Stimulated activated naive CD8-positive, alpha-beta T cell treated with anti-CD3 and anti-CD28 coated beads, Interleukin-15, Interleukin-2, amounts not matched to agents 100 ng/mL and 50 ng/mL, for 24 hours (primary cell): Measurements from ENCODE around the gene ARV1.

Experiments used
- H3K27ac Mint-ChIP-seq: one replicate; pipeline ENCODE4 v1.8.0; 2021; ENCODE audit warnings: mild to moderate bottlenecking, mixed read lengths
- H3K27me3 Mint-ChIP-seq: one replicate; pipeline ENCODE4 v1.8.0; 2021; ENCODE audit warnings: mixed read lengths
- H3K36me3 Mint-ChIP-seq: one replicate; pipeline ENCODE4 v1.8.0; 2021; ENCODE audit warnings: low read depth, mixed read lengths
- H3K4me1 Mint-ChIP-seq: one replicate; pipeline ENCODE4 v1.8.0; 2021; ENCODE audit warnings: low read depth, mixed read lengths
- H3K4me3 Mint-ChIP-seq: one replicate; pipeline ENCODE4 v1.8.0; 2021; ENCODE audit warnings: mild to moderate bottlenecking, mixed read lengths
- H3K9me3 Mint-ChIP-seq: one replicate; pipeline ENCODE4 v1.8.0; 2021; ENCODE audit warnings: mixed read lengths

ARV1 gene

GRCh38 chr1:230978491-230979388, at the start of gene ARV1, which contains the start of gene TTC13:
Gene ARV1, plus strand, starts transcription at chr1:230979094. Its CDS starts 12 bp downstream, at chr1:230979106.
Gene TTC13, minus strand, starts transcription at chr1:230978861. Its CDS starts 31 bp downstream, at chr1:230978830.
- H3K27me3 Mint-ChIP-seq = no peaks in the 10 kb centered on the region
- H3K27ac Mint-ChIP-seq = peak within 1 kb of the TSS; percentile 94
- H3K9me3 Mint-ChIP-seq = no peaks in the 10 kb centered on the region
- peaks cover 16% of the 10 kb centered on the region for H3K36me3 Mint-ChIP-seq
- peak within 1 kb of the TSS; percentile 88 for H3K4me3 Mint-ChIP-seq
- H3K4me1 Mint-ChIP-seq = peaks cover 31% of the 10 kb centered on the region

GRCh38 chr1:230930986-230931385, 47.9 kb upstream of the ARV1 start:
- no peaks in the 10 kb centered on the region for H3K4me1 Mint-ChIP-seq
- peaks cover 41% of the 10 kb centered on the region for H3K36me3 Mint-ChIP-seq
- H3K27ac Mint-ChIP-seq = no peak overlapping the region
- no peaks in the 10 kb centered on the region for H3K27me3 Mint-ChIP-seq
- no peak overlapping the region for H3K4me3 Mint-ChIP-seq
- no peaks in the 10 kb centered on the region for H3K9me3 Mint-ChIP-seq

GRCh38 chr1:230935852-230936251, 43.0 kb upstream of the ARV1 start:
- H3K36me3 Mint-ChIP-seq = peaks cover 37% of the 10 kb centered on the region
- H3K9me3 Mint-ChIP-seq = no peaks in the 10 kb centered on the region
- H3K27me3 Mint-ChIP-seq = no peaks in the 10 kb centered on the region
- H3K27ac Mint-ChIP-seq = no peak overlapping the region
- peaks cover 4% of the 10 kb centered on the region for H3K4me1 Mint-ChIP-seq
- H3K4me3 Mint-ChIP-seq = no peak overlapping the region

GRCh38 chr1:230936475-230936874, 42.4 kb upstream of the ARV1 start:
- H3K4me1 Mint-ChIP-seq = peaks cover 4% of the 10 kb centered on the region
- peaks cover 30% of the 10 kb centered on the region for H3K36me3 Mint-ChIP-seq
- H3K9me3 Mint-ChIP-seq = no peaks in the 10 kb centered on the region
- no peak overlapping the region for H3K4me3 Mint-ChIP-seq
- H3K27ac Mint-ChIP-seq = no peak overlapping the region
- no peaks in the 10 kb centered on the region for H3K27me3 Mint-ChIP-seq

- H3K4me3 Mint-ChIP-seq = no peak overlapping the region
- peaks cover 28% of the 10 kb centered on the region for H3K36me3 Mint-ChIP-seq
Measured at GRCh38 chr1:230937371-230937770, 41.5 kb upstream of the ARV1 start.

GRCh38 chr1:230938924-230939368, 39.9 kb upstream of the ARV1 start:
- peaks cover 26% of the 10 kb centered on the region for H3K36me3 Mint-ChIP-seq
- H3K27ac Mint-ChIP-seq = no peak overlapping the region
- no peaks in the 10 kb centered on the region for H3K9me3 Mint-ChIP-seq
- H3K4me3 Mint-ChIP-seq = no peak overlapping the region
- peaks cover 4% of the 10 kb centered on the region for H3K4me1 Mint-ChIP-seq
- no peaks in the 10 kb centered on the region for H3K27me3 Mint-ChIP-seq

More at GRCh38 chr1:230937371-230937770, 41.5 kb upstream of the ARV1 start:
- no peak overlapping the region for H3K27ac Mint-ChIP-seq
- H3K27me3 Mint-ChIP-seq = no peaks in the 10 kb centered on the region
- peaks cover 4% of the 10 kb centered on the region for H3K4me1 Mint-ChIP-seq
- H3K9me3 Mint-ChIP-seq = no peaks in the 10 kb centered on the region

GRCh38 chr1:230939806-230940489, 38.9 kb upstream of the ARV1 start:
- Mint-ChIP-seq H3K4me3 (no peak overlapping the region), H3K9me3 (no peaks in the 10 kb centered on the region), H3K27ac (no peak overlapping the region), H3K36me3 (peaks cover 33% of the 10 kb centered on the region), H3K27me3 (no peaks in the 10 kb centered on the region), H3K4me1 (peaks cover 4% of the 10 kb centered on the region)

- no peaks in the 10 kb centered on the region for H3K27me3 Mint-ChIP-seq
- H3K9me3 Mint-ChIP-seq = no peaks in the 10 kb centered on the region
- H3K4me1 Mint-ChIP-seq = peaks cover 4% of the 10 kb centered on the region
- H3K27ac Mint-ChIP-seq = no peak overlapping the region
- no peak overlapping the region for H3K4me3 Mint-ChIP-seq
- H3K36me3 Mint-ChIP-seq = peaks cover 42% of the 10 kb centered on the region
Measured at GRCh38 chr1:230940848-230941247, 38.0 kb upstream of the ARV1 start.

- peaks cover 48% of the 10 kb centered on the region for H3K36me3 Mint-ChIP-seq
- no peaks in the 10 kb centered on the region for H3K27me3 Mint-ChIP-seq
- peaks cover 5% of the 10 kb centered on the region for H3K4me1 Mint-ChIP-seq
Measured at GRCh38 chr1:230943048-230943593, 35.8 kb upstream of the ARV1 start.

GRCh38 chr1:230948301-230948700, 30.6 kb upstream of the ARV1 start:
- Mint-ChIP-seq H3K36me3 (peaks cover 62% of the 10 kb centered on the region), H3K4me3 (no peak overlapping the region), H3K4me1 (peaks cover 11% of the 10 kb centered on the region), H3K9me3 (no peaks in the 10 kb centered on the region), H3K27ac (no peak overlapping the region), H3K27me3 (no peaks in the 10 kb centered on the region)

More at GRCh38 chr1:230943048-230943593, 35.8 kb upstream of the ARV1 start:
- Mint-ChIP-seq H3K27ac (no peak overlapping the region), H3K9me3 (no peaks in the 10 kb centered on the region), H3K4me3 (no peak overlapping the region)

GRCh38 chr1:230948903-230949302, 30.0 kb upstream of the ARV1 start:
- no peaks in the 10 kb centered on the region for H3K9me3 Mint-ChIP-seq
- H3K36me3 Mint-ChIP-seq = peaks cover 65% of the 10 kb centered on the region
- H3K4me1 Mint-ChIP-seq = peaks cover 11% of the 10 kb centered on the region
- no peaks in the 10 kb centered on the region for H3K27me3 Mint-ChIP-seq
- no peak overlapping the region for H3K27ac Mint-ChIP-seq
- H3K4me3 Mint-ChIP-seq = no peak overlapping the region

GRCh38 chr1:230950404-230950803, 28.5 kb upstream of the ARV1 start:
- H3K27ac Mint-ChIP-seq = no peak overlapping the region
- H3K4me1 Mint-ChIP-seq = peaks cover 11% of the 10 kb centered on the region
- H3K36me3 Mint-ChIP-seq = peaks cover 62% of the 10 kb centered on the region
- H3K27me3 Mint-ChIP-seq = no peaks in the 10 kb centered on the region
- H3K9me3 Mint-ChIP-seq = no peaks in the 10 kb centered on the region
- no peak overlapping the region for H3K4me3 Mint-ChIP-seq

GRCh38 chr1:230957580-230957989, 21.3 kb upstream of the ARV1 start:
- peaks cover 22% of the 10 kb centered on the region for H3K4me1 Mint-ChIP-seq
- H3K36me3 Mint-ChIP-seq = peaks cover 60% of the 10 kb centered on the region
- H3K27ac Mint-ChIP-seq = no peak overlapping the region
- H3K9me3 Mint-ChIP-seq = no peaks in the 10 kb centered on the region
- no peak overlapping the region for H3K4me3 Mint-ChIP-seq
- no peaks in the 10 kb centered on the region for H3K27me3 Mint-ChIP-seq

- no peak overlapping the region for H3K4me3 Mint-ChIP-seq
Measured at GRCh38 chr1:230958370-230958769, 20.5 kb upstream of the ARV1 start.

GRCh38 chr1:230964896-230965295, 14.0 kb upstream of the ARV1 start:
- Mint-ChIP-seq H3K4me3 (no peak overlapping the region), H3K27ac (no peak overlapping the region), H3K4me1 (peaks cover 33% of the 10 kb centered on the region), H3K27me3 (no peaks in the 10 kb centered on the region), H3K9me3 (no peaks in the 10 kb centered on the region), H3K36me3 (peaks cover 11% of the 10 kb centered on the region)

More at GRCh38 chr1:230958370-230958769, 20.5 kb upstream of the ARV1 start:
- Mint-ChIP-seq H3K4me1 (peaks cover 25% of the 10 kb centered on the region), H3K9me3 (no peaks in the 10 kb centered on the region), H3K27me3 (no peaks in the 10 kb centered on the region), H3K36me3 (peaks cover 53% of the 10 kb centered on the region), H3K27ac (no peak overlapping the region)
